ENCODE data around the gene CCDC70. TPM values are rescaled to one million over a fixed set of nuclear protein-coding genes. Genes with fewer than 3 reads are reported as not detected.
"Not testable (repeated sequence)": the region's sequence is repeated elsewhere in the genome, so short reads cannot be mapped to it uniquely, and the experiment has no call there.

CCDC70 gene
- total RNA-seq, 4 donors from 2014 or later: not detected

DNA sequence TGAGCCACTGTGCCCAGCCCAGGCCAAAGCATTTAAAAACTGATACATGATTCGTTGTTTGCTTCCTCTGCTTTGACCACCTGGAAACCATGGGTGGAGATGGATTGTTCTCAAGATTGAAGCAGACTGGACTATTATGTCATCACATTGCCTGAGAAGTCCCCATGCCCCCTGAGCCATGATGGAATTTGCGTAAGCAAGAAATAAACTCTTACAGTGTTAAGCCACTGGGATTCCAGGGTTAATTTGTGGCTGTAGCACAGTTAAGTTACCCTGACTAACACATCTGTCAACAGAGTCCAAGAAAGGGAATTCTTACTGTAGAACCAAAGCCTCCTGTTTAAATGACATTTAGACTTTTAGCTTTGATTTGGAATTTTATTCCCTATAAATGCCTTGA, 38.4 kb upstream of the CCDC70 start:
- TF ChIP-seq CTCF (IDR thresholded peaks at IDR 0.05): no peak
- ATAC-seq (ENCODE audit: low FRiP score): no peak
- no peak for DNase-seq (ENCODE audit: low spot score)

DNA sequence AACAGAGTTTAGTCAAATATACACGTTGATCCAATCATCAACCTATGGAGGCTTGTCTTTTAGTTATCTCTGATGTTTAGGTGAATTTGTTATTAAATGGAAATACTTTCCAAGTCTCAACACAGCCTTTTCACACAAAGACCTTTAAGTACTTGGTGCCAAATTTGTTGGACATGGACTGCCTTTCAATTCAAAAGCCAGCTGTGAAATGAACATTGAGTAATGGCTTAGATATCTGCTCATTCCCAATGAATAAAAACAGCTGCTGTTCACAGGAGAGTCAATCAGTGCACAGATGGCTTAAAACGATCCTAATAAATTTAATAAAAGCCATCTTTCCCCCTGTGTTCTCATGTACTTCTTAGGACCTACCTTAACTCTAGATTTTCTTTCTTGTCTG, 37.9 kb upstream of the CCDC70 start:
- TF ChIP-seq CTCF (IDR thresholded peaks at IDR 0.05): no peak
- ATAC-seq (ENCODE audit: low FRiP score): no peak
- DNase-seq (ENCODE audit: low spot score): no peak

DNA sequence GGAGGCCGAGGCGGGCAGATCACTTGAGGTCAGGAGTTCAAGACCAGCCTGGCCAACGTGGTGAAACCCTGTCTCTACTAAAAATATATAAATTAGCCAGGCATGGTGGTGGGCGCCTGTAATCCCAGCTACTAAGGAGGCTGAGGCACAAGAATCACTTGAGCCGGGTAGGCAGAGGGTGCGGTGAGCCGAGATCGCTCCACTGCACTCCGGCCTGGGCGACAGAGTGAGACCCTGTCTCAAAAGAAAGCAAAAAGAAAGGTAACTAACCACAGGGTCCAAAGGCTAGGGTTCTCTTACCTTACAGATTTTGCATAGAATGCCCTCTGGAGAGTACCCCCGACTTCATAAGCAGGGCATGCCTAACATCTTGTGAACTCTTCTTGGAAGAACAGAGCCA, 37.1 kb upstream of the CCDC70 start:
- not testable (repeated sequence) for DNase-seq (ENCODE audit: low spot score); ATAC-seq (ENCODE audit: low FRiP score)

DNA sequence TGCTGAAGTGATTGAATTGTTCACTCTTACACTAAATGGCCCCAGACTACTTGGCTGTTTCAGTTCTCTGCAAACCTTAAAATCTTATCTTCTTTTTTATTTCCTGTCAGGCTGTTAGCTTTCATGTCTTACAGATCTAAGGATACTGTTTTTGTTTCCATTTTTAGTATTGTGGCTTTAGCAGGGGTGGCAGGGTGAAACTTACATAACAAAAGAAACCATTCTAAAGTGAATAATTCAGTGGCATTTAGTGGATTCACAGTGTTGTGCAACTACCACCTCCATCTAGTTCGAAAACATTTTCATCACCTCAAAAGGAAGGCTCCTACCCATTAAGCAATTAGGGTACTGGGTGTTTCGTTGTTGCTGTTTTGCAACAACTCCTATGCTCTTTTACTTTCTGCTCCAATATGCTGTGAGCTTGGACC, 36.6 kb upstream of the CCDC70 start:
- DNase-seq (ENCODE audit: low spot score) (no peak), ATAC-seq (ENCODE audit: low FRiP score) (peak; percentile 48)
- no peak for TF ChIP-seq CTCF (IDR thresholded peaks at IDR 0.05)

GRCh38 chr13:51825681-51826254, 36.0 kb upstream of the CCDC70 start:
- no peak for TF ChIP-seq CTCF (IDR thresholded peaks at IDR 0.05)
- DNase-seq (ENCODE audit: low spot score) (no peak), ATAC-seq (ENCODE audit: low FRiP score) (no peak)

GRCh38 chr13:51826606-51827005, 35.2 kb upstream of the CCDC70 start:
- no peak for ATAC-seq (ENCODE audit: low FRiP score)
- no peak for DNase-seq (ENCODE audit: low spot score)
- no peak for TF ChIP-seq CTCF (IDR thresholded peaks at IDR 0.05)

GRCh38 chr13:51827254-51827653, 34.5 kb upstream of the CCDC70 start:
- no peak for DNase-seq (ENCODE audit: low spot score)
- no peak for TF ChIP-seq CTCF (IDR thresholded peaks at IDR 0.05)
- no peak for ATAC-seq (ENCODE audit: low FRiP score)

All from omental fat pad (tissue), 4 donors.